ENCODE results near the gene LSMEM2.
"Not testable (repeated sequence)": the region's sequence is repeated elsewhere in the genome, so short reads cannot be mapped to it uniquely, and the experiment has no call there.

Gene LSMEM2

DNA sequence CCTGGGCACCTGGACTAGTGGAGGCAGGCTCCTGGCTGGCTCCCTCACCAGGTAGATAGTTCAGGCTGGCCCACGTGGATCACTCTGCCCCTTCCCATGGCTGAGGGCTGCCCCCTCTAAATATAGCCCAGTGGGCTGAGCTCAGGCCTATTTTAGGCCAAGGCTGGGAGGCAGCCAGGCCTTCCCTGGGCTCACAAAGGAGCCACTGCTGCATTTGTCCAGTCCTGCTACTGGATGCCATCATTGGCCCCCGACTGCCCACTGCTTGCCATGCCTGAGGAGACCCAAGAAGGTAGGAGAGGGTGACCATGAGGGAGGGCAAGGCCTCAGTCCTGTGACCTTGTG is at the start of gene LSMEM2:
Gene LSMEM2, plus strand, starts transcription at position 208 of the 345 bp plus-strand sequence. Its CDS starts 27 bp downstream, at position 235.
- no peak for DNase-seq

DNA sequence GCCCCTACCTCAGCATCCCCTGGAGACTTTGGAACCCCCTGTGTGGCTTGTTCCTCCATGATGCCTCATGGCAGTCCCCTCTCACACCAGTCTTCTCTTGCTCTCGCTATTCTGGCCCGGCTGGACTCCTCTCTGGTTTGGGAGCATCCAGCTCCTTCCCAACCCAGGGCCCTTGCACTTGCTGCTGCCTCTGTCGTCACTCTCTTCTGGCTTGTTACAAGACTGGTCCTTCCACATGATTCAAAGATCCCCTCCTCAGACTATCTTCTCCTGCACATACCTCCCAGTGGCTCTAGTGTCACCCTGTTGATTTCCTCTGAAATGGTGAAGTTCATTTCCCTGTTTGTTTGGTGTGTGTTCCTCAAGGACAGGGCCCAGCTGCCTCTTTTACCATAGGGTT is 49.4 kb upstream of the LSMEM2 start:
- no peak for DNase-seq

DNA sequence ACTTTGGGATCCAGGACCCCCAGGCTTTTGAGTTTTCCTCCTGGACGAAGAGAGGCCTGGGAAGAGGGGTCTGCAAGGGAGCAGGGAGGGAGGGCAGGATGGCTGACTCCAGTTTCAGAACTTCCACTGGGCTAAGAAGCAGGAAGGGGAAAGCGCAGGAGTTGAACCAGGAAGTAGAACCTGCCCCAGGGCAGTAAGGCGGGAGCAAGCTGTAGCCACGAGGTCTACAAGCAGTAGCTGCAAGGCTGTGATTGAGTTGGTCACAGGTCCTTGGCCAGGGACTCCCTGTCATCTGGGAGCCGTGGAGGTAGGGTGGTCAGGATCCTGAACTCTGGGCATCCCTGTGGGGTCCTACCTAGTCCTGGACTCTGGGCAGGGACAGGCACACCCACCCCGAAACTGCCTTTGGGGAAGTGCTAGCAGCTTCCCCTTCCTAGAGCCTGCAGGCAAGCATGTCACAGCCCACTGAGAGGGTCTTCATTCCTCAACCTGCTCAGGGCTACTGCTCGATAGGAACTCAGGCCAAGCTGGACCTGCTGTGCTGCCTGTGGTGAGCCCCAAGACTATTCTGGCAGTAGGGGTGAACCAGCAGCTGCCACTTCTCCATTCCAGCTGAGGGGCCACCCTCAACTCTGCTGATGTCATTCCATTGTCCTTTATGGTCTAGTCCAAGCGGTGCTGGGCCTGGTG is 48.6 kb upstream of the LSMEM2 start:
- peak; percentile 53 to 54 for DNase-seq

DNA sequence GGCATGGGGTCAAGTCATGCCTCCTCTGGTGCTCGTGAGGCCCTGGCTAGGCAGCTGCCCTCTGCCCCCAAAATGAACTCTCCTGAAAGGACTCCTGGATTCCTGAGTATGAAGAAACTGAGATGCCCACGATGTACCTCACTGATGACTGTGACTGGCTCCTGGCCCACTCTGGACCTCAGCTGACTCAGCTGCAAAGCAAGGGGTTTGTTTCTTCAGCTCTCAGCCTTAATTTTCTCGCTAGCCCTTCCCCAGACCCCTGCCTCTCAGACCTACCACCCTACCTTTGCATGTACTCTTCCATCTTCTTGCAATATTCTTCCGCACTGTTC is 48.1 kb upstream of the LSMEM2 start:
- no peak for DNase-seq

DNA sequence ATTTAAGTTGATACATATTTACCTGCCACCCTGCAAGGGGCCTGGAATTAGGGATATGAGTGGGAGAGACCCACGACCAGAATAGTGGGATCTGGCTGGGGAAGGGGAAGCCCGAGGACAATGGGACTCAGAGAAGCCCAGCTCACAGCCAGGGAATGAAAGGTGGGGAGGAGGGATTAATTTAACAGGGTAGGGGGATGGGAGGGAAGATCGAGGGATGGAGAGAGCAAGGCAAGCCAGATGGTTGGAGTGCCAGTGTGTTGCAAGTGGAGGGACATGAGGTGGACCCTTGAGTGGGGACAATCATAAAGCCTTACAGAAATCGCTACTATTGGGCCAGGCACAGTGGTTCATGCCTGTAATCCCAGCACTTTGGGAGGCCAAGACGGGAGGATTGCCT is 47.3 kb upstream of the LSMEM2 start:
- no peak for DNase-seq

DNA sequence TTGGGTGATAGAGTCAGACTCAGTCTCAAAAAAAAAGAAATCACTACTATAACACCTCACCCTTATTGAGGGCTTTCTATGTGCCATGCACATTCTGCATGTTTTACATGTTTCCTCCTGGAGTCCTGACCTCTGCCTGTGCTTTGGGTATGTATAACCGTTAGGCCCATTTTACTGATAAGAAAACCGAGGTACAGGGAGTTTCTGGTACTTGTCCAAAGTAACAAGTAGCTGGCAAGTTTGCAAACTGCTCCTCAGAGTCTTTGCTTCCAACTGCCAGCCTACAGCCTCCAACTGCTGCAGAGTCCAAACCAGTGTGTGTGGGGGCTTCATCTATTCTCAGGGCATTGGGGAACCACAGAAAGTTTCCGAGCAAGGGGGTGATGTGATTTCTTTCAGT is 46.6 kb upstream of the LSMEM2 start:
- no peak for DNase-seq

DNA sequence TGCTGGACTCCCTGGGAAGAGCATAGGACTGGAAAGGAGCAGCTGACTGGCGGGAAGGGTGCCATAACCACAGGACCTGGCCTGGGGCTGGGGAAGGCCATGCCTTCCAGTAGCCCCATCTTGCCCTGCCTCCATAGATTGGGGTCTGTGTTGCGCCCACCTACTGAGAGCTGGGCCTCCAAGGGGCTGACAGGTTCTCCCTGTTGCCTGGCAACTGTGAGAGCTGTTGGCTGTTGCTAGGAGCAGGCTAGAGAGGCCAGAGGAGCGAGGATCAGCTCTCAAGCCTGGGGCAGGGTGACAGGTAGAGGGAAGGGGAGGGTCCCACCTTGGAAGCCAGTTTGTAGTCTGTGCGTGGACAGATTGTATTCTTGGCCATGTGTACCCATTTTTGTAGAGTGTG is 45.7 kb upstream of the LSMEM2 start:
- DNase-seq = no peak

DNA sequence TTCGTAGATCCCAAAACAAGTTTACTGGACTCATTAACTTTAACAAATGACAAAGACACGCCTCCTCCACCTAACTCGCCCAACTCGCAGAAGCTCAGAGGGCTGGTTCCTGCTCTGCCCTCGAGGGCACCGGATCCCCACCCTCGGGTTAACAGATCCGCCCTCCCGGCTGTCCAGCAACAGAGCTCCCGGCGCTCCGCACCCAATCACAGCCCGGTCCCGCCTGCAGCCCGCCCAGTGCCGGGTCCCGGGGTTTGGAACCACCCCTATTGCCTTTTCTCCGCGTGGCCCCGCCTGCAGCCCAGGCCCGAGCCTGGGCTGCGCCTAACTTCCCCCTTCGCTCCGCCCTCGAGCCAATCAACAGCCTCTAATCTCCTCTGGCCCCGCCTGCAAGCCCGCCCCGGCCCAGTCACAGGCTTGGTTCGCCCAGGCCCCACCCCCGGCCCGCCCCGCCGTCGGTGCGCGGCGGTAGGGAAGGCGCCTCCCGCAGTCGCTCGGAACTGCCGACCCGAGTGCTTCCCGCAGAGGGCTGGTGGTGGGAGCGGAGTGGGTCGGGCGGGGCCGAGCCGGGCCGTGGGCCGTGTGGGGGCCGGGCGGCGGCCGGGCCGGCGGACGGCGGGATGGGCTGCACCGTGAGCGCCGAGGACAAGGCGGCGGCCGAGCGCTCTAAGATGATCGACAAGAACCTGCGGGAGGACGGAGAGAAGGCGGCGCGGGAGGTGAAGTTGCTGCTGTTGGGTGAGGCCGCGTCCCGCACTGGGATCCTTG is 43.0 kb upstream of the LSMEM2 start, which contains the start of gene GNAI2:
Gene GNAI2, plus strand, starts transcription at position 489 of the 768 bp plus-strand sequence. Its CDS starts 132 bp downstream, at position 621.
- DNase-seq = peak; percentile 99 to 100

DNA sequence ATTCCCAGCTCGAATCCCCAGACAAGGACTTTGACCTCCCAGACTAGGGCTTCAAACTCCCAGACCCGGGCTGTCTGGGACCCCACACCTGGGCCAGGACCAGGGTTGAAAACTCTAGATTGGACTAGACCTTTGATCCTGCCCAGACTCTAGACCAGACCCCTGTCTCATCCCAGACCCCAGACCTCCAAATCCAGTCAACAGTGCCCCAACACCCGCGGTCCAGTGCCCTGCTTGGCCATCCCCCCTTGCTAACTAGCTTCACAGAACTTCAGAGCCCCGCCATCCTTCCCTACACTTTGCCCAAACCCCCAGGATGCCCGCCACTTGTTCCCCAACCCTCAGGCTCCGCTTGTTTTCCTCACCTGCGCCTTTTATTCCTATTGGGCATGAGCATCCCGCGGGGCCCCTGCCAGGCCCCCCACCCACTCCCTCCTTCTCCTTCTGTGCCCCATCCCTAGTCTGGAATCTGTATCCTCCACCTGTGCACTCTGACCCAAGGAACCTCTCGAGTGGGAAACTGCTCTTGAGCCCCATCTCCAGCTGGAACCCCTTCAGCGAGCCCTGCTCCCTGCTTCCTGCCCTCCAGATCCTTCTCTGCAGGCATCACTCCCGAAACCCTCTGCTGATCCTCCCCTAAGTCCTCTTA is 42.3 kb upstream of the LSMEM2 start:
- no peak for DNase-seq

DNA sequence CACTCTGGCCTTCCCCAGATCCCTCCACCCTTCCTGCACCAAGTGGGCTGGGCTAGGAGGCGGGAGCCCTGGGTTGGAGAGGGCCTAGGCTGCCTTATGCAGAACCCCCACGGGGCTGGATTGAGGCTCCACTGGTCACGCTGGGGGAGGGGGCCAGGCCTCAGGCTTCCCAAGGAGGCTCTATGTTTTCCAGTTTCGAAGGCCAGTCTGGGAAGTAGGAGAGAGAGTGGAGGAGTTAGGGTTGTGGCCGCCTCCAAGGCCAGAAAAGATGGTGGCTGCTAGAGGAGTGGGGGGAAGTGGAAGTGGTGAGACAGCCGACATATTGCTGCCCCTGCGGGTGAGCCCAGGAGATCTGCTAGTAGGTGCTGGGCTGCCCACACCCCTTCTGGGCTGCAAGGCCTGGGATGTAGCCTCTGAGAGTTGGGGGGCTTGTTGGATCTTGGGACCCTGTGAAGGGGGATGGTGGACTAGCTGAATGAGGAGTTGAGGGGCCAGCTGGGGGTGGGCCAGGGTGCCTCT is 41.7 kb upstream of the LSMEM2 start:
- DNase-seq = peak; percentile 27 to 43

DNA sequence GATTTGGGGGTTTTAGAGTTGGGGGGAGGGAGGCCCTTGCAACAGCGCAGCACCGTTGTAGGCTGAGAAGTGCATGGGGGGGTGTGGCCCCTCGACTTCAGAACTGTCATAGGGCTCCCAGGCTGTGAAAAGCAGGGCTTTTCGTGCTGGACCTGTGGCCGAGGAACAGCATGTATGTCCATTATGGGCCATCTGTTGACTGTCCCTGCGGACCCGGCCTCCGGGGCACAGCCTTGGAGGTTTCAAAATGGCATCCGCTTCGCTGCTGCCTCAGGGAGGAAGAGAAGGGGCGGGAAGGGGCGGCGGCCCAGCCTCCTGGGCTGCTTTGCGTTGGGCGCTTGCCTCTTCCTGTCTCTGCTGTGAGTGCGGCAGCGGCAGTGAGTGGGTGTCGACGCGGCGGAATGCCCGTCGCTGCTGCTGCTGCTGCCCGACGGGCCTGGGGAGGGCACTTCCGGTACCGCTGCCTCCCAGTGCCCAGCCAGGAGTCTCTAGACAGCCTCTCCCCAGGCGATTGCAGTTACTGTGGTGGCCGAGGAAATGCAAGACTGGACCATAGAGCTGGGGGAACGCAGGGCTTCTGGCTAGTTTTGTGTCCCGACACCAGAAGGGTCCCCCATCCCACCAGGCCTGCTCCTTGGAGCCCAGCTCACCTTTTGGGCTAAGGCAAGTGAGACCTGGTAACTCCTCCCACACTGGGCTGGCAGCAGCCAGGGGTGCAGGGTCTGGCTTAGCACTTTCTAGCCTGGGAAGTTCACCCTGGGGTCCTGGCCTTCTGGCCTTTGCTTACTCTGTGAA is 40.9 kb upstream of the LSMEM2 start:
- DNase-seq = peak; percentile 95 to 97

DNA sequence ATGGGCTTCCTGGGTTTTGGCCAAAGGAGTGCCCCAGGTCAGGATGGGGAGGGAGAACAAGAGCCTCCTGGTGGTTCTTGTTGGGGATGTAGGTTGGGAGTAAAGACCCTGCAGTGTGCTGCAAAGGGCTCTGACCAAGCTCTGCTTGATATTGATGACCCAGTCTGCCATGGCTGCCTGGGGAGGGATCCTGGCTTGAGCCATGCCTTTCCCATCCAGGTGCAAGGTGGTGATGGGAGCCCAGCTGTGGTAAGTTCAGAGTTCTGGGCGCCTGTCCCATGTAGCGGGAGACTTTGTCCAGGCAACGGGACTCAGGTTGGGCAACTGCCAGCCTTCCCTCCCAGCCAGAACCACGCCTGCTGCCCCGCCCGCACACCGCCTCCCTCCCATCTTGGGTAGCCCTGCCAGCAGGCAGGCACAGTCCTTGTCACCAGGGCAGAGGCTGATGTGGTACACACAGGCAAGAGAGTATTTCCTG is 40.3 kb upstream of the LSMEM2 start:
- DNase-seq = peak; percentile 69 to 71

DNA sequence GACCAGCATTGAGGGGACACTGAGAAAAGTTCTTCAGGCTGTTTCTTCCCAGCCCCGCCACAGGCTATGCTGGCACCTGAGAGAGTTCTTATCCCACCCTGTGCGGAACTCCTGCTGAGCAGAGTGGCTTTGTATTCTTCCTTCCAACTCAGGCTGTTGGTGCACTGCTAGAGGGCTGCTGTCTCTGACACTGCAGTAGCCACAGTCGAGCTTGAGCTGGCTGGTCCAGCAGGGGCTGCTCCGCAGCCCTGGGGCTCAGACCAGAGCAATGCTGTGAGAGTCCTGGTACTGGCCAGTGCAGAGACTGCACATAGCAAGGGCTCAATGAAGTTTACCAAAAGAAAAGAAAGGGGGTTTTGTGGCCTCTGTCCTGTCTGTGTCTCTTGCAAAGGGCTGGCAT is 39.2 kb upstream of the LSMEM2 start:
- no peak for DNase-seq

DNA sequence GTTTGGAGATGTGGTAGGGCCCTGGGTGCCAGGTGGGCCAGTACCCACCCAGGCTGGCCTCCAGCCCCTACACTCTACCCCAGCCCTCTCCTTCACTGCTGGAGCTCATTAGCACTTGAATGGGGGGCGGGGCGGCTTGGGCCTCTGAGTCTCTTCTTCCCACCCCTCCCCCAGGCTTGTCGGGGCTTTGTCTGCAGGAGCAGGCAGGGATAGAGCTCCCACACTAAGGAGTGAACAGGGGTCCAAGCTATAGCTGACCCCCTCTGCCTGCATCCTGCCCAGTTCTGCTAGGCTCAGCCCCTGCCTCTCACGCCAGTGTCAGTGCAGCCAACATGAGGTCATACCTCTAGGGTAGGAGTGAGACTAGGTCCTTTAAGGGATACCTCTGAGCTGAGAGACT is 37.7 kb upstream of the LSMEM2 start:
- no peak for DNase-seq

DNA sequence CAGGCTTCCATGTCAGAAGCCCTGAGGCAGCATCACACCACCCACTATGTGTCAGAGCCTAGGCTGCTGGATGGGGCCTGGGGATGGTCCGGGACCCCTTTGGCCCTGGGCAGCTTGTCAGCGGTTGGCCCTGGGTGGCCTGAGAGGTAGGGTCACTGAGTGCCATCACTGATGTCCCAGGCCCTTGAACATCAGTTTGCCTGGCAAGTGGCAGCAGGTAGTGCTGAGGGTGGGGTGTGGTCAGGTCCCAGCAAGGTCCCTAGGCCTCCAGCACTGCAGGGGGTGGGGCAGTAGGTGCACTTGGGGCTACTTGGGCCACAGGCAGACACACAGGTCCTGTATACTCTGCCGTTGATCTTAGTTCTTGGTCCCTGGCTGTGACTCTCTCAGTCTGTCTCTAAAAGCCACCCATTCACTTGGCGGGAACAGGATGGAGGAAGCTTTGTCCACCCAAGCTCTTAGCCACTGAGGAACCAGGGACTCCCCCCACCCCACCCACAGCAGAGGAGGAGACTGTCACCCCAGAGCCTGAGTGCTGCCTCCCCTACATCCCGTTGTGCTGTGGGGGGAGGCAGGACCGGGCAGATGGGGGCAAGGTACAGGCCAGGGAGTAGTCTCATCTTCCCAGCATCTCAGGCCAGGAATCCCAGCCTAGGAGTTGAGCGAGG is 37.0 kb upstream of the LSMEM2 start:
- no peak for DNase-seq

DNA sequence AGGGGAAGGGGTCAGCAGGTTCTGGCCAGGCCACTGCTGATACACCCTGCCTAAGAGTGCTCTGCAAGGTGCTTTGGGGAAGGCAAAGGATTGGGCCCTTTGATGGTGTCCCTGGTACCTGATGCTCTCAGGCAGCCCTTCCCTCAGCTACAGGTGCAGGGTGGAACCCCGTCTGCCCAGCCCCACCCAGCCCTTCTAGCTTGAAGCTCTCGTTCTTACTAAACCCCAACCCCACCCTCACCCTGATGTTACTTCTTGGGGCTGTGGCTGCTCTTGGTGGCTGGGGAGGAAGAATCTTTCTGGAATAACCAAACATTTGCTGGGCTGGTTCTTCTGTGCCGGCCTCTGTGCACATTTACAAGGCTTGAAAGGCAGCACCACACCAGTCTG is 36.5 kb upstream of the LSMEM2 start:
- DNase-seq = no peak

DNA sequence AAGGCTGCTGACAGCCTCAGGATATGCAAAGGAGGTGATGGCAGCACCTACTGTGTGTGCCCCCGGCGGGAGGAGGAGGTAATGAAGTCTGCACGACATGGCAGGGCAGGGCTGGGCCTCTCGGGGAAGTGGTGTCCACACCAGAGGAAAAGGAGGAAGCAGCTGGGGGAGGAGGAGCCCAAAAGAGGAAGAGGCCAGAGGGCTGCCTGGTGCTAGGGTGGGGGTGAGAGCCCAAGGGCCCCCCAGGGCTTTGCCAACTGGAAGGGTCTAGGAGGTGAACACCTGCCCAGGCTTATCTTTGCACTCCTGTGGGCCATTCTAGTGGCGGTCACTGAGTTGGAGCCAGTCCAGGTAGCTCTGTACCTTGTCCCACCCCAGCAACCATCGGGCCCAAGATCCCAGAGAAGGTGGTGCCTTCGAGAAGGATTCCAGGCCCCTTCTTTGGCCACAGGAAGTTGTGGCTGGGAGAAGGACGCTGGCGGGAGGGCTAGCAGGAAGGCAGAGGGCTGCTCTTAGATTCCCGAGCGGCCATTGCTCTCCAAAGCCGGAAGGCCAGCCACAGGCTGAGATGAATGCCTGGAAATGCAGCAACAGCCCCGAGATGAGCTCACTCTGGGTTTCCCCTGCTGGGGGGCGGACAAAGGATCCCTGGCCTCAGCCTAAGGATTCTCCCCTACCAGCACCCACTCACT is 35.9 kb upstream of the LSMEM2 start:
- peak; percentile 97 for DNase-seq

DNA sequence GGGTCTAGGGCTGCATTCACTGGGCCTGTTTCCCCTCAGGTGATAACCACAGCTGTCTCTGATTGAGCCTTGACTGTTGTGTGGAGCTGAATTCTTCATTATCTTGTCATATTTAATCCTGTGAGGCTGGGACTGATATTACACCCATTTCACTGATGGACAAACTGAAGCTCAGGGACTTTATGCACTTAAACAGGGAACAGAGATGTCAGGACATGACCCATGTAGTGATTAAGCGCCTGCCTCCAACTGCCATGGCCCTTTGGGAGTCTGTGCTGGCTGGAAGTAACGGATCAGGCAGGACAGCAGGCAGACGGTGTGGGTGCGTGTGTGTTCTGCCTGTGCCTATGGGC is 35.4 kb upstream of the LSMEM2 start:
- no peak for DNase-seq

DNA sequence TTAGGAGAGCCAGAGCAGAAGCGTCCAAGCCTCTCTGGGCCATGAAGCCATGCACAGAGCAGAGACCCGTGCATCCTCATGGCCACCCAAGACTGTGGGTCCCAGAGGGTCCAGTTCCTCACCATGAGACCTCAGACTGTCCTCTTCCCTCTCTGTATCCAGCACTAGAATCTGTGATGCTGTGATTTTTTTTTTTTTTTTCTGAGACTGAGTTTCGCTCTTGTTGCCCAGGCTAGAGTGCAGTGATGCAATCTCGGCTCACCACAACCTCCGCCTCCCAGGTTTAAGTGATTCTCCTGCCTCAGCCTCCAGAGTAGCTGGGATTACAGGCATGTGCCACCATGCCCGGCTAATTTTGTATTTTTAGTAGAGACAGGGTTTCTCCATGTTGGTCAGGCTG is 34.1 kb upstream of the LSMEM2 start:
- DNase-seq = not testable (repeated sequence)

DNA sequence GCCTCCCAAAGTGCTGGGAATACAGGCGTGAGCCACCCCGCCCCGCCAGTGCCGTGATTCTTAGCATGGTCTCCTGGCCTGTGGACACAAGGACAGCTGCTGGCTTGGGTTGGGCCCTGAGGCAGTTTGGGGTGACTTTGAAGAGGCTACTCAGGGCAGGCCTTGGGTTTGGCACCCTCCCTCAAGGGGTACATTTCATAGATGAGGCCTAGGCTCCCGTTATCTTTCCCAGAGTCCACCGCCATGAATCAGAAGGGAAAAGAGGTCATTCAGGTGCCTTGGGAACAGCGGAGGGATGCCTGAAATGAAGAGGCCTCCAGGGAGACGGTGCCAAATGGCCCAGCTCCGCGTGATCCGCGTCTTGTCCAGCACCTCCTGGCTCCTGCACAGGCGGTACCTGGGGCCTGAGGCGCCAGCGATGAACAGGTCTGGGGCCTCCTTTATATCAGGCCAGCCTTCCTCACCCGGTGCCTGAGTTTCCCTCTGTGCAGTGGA is 33.6 kb upstream of the LSMEM2 start:
- no peak for DNase-seq

DNA sequence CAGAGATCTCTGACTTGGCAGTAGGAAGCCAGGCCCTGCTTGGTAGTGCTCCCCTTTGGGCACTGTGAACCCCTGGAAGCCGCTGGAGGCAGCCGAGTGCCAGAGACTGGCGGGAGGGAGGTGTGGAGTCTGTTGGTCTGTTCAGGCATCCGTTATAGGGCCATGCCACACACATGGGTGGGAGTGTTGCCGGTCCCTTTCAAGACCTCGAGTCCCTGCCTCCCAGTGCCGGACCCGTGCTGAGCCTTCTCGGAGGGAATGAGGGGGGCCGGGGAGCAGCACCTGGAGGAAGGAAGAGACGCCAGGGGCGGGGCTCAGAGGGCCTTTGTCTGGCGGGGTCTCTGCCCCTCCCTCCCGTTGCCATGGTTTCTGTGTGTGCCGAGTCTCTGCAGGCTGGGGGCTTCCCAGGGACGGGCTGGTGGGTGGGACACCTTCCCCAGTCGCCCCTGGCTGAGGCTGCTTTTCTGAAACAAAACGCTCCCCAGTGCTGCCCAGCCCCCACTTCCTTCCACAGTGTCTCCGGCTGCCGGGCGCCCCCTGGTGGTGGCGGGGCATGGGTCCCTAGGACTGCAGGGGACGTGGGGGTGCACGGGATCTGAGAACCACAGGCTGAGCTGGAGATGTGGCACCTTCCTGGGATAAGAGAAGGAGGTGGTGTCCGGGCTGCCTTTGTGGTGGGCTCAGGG is 32.9 kb upstream of the LSMEM2 start:
- DNase-seq = peak; percentile 88 to 89

Measured in AML-193 (cell line).